H1 (cell line): Measurements from ENCODE around the gene SLC1A3. TPM values are rescaled to one million over a fixed set of nuclear protein-coding genes. Genes with fewer than 3 reads are reported as not detected.

Experiments
- CTCF ChIA-PET: fragments of 300-600 bp; sonication (Branson Sonifier 250); formaldehyde crosslinking; loops from one replicate; lab custom pipeline; 2021; ENCODE audit not compliant: partially characterized antibody; lab: Charles Lee
- POLR2A ChIA-PET: fragments of 300-600 bp; sonication (Branson Sonifier 250); formaldehyde crosslinking; loops from one replicate; lab custom pipeline; 2021; ENCODE audit warnings: inconsistent platforms; ENCODE audit not compliant: partially characterized antibody; lab: Charles Lee
- DNase-seq, 2 experiments: peaks; one replicate each; pipeline versions ENCODE4 v3.0.0 to v3.0.0-alpha.2; 2010 to 2022; ENCODE audit warnings: low spot score in 2 of 2, low read depth in 1 of 2, mixed read lengths in 1 of 2
- FAIRE-seq: peaks from 2 replicates; lab custom pipeline; 2011; peaks lifted over from hg19 to GRCh38; lab: Jason Lieb, UNC
- H2AFZ ChIP-seq: 2 replicates; pipeline ENCODE4 v1.8.1; 2012; ENCODE audit warnings: low read length, inconsistent platforms
- H2AK5ac ChIP-seq: 2 replicates; pipeline ENCODE4 v1.6.1; 2013; ENCODE audit warnings: low read depth, low read length
- H2BK120ac ChIP-seq: replicated peaks from 2 replicates; pipeline ENCODE3; 2013; ENCODE audit warnings: low read depth, low read length, inconsistent platforms
- H2BK12ac ChIP-seq: 2 replicates; pipeline ENCODE4 v1.6.1; 2013; ENCODE audit warnings: low read depth, low read length
- H2BK15ac ChIP-seq: 2 replicates; pipeline ENCODE4 v1.6.1; 2013; ENCODE audit warnings: low read length
- H2BK20ac ChIP-seq: 2 replicates; pipeline ENCODE4 v1.6.1; 2013; ENCODE audit warnings: low read length
- H2BK5ac ChIP-seq: 2 replicates; pipeline ENCODE4 v1.6.1; 2013; ENCODE audit warnings: low read depth, low read length
- H3K14ac ChIP-seq: 2 replicates; pipeline ENCODE4 v1.6.1; 2013; ENCODE audit warnings: inconsistent platforms; ENCODE audit not compliant: insufficient read length
- H3K18ac ChIP-seq: 2 replicates; pipeline ENCODE4 v1.6.1; 2013; ENCODE audit warnings: low read length; ENCODE audit errors: extremely low read depth
- H3K23ac ChIP-seq: 2 replicates; pipeline ENCODE4 v1.6.1; 2013; ENCODE audit warnings: inconsistent platforms; ENCODE audit not compliant: insufficient read length
- H3K23me2 ChIP-seq: 2 replicates; pipeline ENCODE4 v1.6.1; 2013; ENCODE audit warnings: low read depth, low read length
- H3K27ac ChIP-seq: 2 replicates; pipeline ENCODE4 v1.6.1; 2011; ENCODE audit warnings: low read depth, low read length, inconsistent platforms
- H3K27me3 ChIP-seq, 4 experiments: replicated peaks in 1 of 4; 1 replicate in 1 of 4; 2 replicates in 3 of 4; pipeline versions ENCODE4 v1.6.1 to v1.8.1; 2011 to 2013; ENCODE audit warnings: low read length in 3 of 4, mild to moderate bottlenecking in 3 of 4, inconsistent platforms in 2 of 4, mixed read lengths in 2 of 4, moderate library complexity in 1 of 4; ENCODE audit not compliant: control insufficient read depth in 3 of 4, insufficient read depth in 3 of 4; ENCODE audit errors: extremely low read depth in 1 of 4
- H3K36me3 ChIP-seq, 4 experiments: 2 replicates each; pipeline versions ENCODE4 v1.6.1 to v1.8.1; 2011 to 2013; ENCODE audit warnings: mild to moderate bottlenecking in 4 of 4, low read length in 3 of 4, moderate library complexity in 2 of 4, control low read depth in 1 of 4, inconsistent platforms in 1 of 4; ENCODE audit not compliant: insufficient read depth in 4 of 4, control insufficient read depth in 2 of 4
- H3K4ac ChIP-seq: replicated peaks from 2 replicates; pipeline ENCODE3; 2013; ENCODE audit warnings: low read length, low read depth, mixed read lengths, inconsistent platforms; ENCODE audit not compliant: insufficient read length
- H3K4me1 ChIP-seq, 4 experiments: replicated peaks in 1 of 4; 1 replicate in 1 of 4; 2 replicates in 3 of 4; pipeline versions ENCODE4 v1.6.1 to v1.8.1; 2011 to 2013; ENCODE audit warnings: low read length in 3 of 4, inconsistent platforms in 2 of 4, mixed read lengths in 1 of 4; ENCODE audit not compliant: insufficient read depth in 4 of 4, control insufficient read depth in 3 of 4
- H3K4me2 ChIP-seq, 2 experiments: 2 replicates each; pipeline versions ENCODE4 v1.6.1 to v1.8.1; 2011 to 2013; ENCODE audit warnings: low read depth in 2 of 2, low read length in 2 of 2, control low read depth in 1 of 2, inconsistent platforms in 1 of 2, mild to moderate bottlenecking in 1 of 2; ENCODE audit not compliant: insufficient read depth in 1 of 2
- H3K4me3 ChIP-seq, 4 experiments: fragments of 200-600, 300-600 bp in 1 of 4; sonication (generic), shearing (Covaris generic), sonication (Bioruptor Twin) in 1 of 4; 2 replicates each; pipeline versions ENCODE4 v1.5.1 to v1.8.1; 2011 to 2016; ENCODE audit warnings: low read length in 4 of 4, low read depth in 3 of 4, control low read depth in 2 of 4, inconsistent platforms in 2 of 4, mild to moderate bottlenecking in 2 of 4, mixed read lengths in 1 of 4, moderate library complexity in 1 of 4; ENCODE audit not compliant: insufficient read depth in 2 of 4; ENCODE audit errors: extremely low read depth in 1 of 4
- H3K56ac ChIP-seq: replicated peaks from 2 replicates; pipeline ENCODE3; 2013; ENCODE audit warnings: low read depth, mild to moderate bottlenecking, mixed read lengths, low read length, inconsistent platforms; ENCODE audit not compliant: insufficient read length
- H3K79me1 ChIP-seq: 2 replicates; pipeline ENCODE4 v1.6.1; 2013; ENCODE audit warnings: low read depth, low read length, control low read depth
- H3K79me2 ChIP-seq, 2 experiments: 2 replicates each; pipeline versions ENCODE4 v1.6.1 to v1.8.1; 2012 to 2013; ENCODE audit warnings: low read length in 2 of 2, mild to moderate bottlenecking in 2 of 2, inconsistent platforms in 1 of 2; ENCODE audit not compliant: insufficient read depth in 2 of 2, control insufficient read depth in 1 of 2
- H3K9ac ChIP-seq, 4 experiments: replicated peaks in 1 of 4; 1 replicate in 1 of 4; 2 replicates in 3 of 4; pipeline versions ENCODE4 v1.6.1 to v1.8.1; 2011 to 2013; ENCODE audit warnings: low read depth in 3 of 4, low read length in 3 of 4, control low read depth in 2 of 4, mild to moderate bottlenecking in 2 of 4, moderate library complexity in 2 of 4, inconsistent platforms in 1 of 4; ENCODE audit errors: extremely low read depth in 1 of 4
- H3K9me3 ChIP-seq, 2 experiments: 2 replicates each; pipeline versions ENCODE4 v1.6.1 to v1.8.1; 2012 to 2013; ENCODE audit warnings: mild to moderate bottlenecking in 2 of 2, moderate library complexity in 2 of 2, control low read depth in 1 of 2, inconsistent platforms in 1 of 2, low read depth in 1 of 2, low read length in 1 of 2, mixed read lengths in 1 of 2; ENCODE audit not compliant: insufficient read depth in 2 of 2
- H4K20me1 ChIP-seq, 2 experiments: replicated peaks in 1 of 2; 2 replicates each; pipeline versions ENCODE3 to v1.8.1; 2011 to 2013; ENCODE audit warnings: inconsistent platforms in 2 of 2, low read length in 2 of 2, mild to moderate bottlenecking in 1 of 2; ENCODE audit not compliant: insufficient read depth in 2 of 2, control insufficient read depth in 1 of 2
- H4K5ac ChIP-seq: 2 replicates; pipeline ENCODE4 v1.6.1; 2013; ENCODE audit warnings: low read length, low read depth, mixed read lengths, inconsistent platforms; ENCODE audit not compliant: insufficient read length
- H4K8ac ChIP-seq: 2 replicates; pipeline ENCODE4 v1.8.0; 2013; ENCODE audit warnings: mild to moderate bottlenecking, moderate library complexity, low read length, inconsistent platforms; ENCODE audit not compliant: insufficient read depth; ENCODE audit errors: extremely low read depth
- H4K91ac ChIP-seq: replicated peaks from 2 replicates; pipeline ENCODE3; 2013; ENCODE audit warnings: low read length, mixed read lengths, inconsistent platforms; ENCODE audit not compliant: insufficient read length
- BRCA1 ChIP-seq: IDR thresholded peaks from 2 replicates; pipeline ENCODE4 v1.6.1; 2012; ENCODE audit warnings: low read depth, low read length, improper control_type of control experiment
- EP300 ChIP-seq, 2 experiments: IDR thresholded peaks; 1 replicate in 1 of 2; 2 replicates in 1 of 2; pipeline ENCODE4 v1.6.1; 2011 to 2012; ENCODE audit warnings: low read depth in 2 of 2, low read length in 2 of 2, mild to moderate bottlenecking in 2 of 2, borderline replicate concordance in 1 of 2, inconsistent platforms in 1 of 2, moderate library complexity in 1 of 2
- JUND ChIP-seq: IDR thresholded peaks from 2 replicates; pipeline ENCODE4 v1.6.1; 2011; ENCODE audit warnings: mild to moderate bottlenecking, improper control_type of control experiment, low read length
- MAFK ChIP-seq: IDR thresholded peaks from 2 replicates; pipeline ENCODE4 v1.6.1; 2012; ENCODE audit warnings: low read depth, mild to moderate bottlenecking, improper control_type of control experiment, low read length
- NANOG ChIP-seq: IDR thresholded peaks from 2 replicates; pipeline ENCODE4 v1.6.1; 2011; ENCODE audit warnings: low read length, low read depth, mild to moderate bottlenecking, inconsistent platforms; ENCODE audit not compliant: insufficient read depth, poor library complexity, severe bottlenecking
- POLR2A ChIP-seq, 2 experiments: IDR thresholded peaks; 1 replicate in 1 of 2; 2 replicates in 1 of 2; pipeline ENCODE4 v1.6.1; 2011; ENCODE audit warnings: low read depth in 2 of 2, low read length in 2 of 2, mild to moderate bottlenecking in 2 of 2; ENCODE audit errors: control extremely low read depth in 1 of 2
- POLR2AphosphoS5 ChIP-seq: IDR thresholded peaks from 2 replicates; pipeline ENCODE4 v1.6.1; 2011; ENCODE audit warnings: low read depth, low read length
- RFX5 ChIP-seq: IDR thresholded peaks from 2 replicates; pipeline ENCODE4 v1.6.1; 2011; ENCODE audit warnings: low read depth, low read length, improper control_type of control experiment, borderline replicate concordance
- SIRT6 ChIP-seq: IDR thresholded peaks from one replicate; pipeline ENCODE4 v1.7.1; 2012; ENCODE audit warnings: low read length, inconsistent platforms
- WGBS, 2 experiments: shearing (Covaris generic) in 1 of 2; methylation state at CpG; one replicate each; pipeline versions ENCODE4 v1.1.6 to v1.1.7; 2013 to 2015; ENCODE audit warnings: low lambda C conversion rate in 2 of 2, mixed read lengths in 2 of 2, inconsistent platforms in 1 of 2, low coverage in 1 of 2, missing lambda C conversion rate in 1 of 2; ENCODE audit not compliant: insufficient replicate concordance in 2 of 2, insufficient coverage in 1 of 2, insufficient read length in 1 of 2; ENCODE audit errors: extremely low coverage in 1 of 2, missing lambda C conversion rate in 1 of 2; 5-methylcytosine and 5-hydroxymethylcytosine counted together
- polyA plus RNA-seq, 7 experiments: library from polyadenylated mRNA; depleted of rRNA in 3 of 7; stranded (reverse) in 5 of 7; unstranded in 2 of 7; fragments of >200 nt in 5 of 7; fragments of 200-250 nt in 2 of 7; gene quantifications; 1 replicate in 5 of 7; 2 replicates in 1 of 7; 4 replicates in 1 of 7; pipeline versions ENCODE4 v1.2.1 to v1.2.3, GENCODE V29; 2011 to 2013; ENCODE audit warnings: missing spikeins in 2 of 7, mixed read lengths in 2 of 7
- total RNA-seq: library from RNA; stranded (reverse); fragmentation: NEBNext Ultra II Directional; extraction: Animal tissue kit (Norgen Biotek cat#: 25700); gene quantifications from 2 replicates; pipeline ENCODE4 v1.2.1, GENCODE V29; 2021
- TF ChIP-seq, protein P1 (sequence below), 3 experiments: IDR thresholded peaks; 1 replicate in 2 of 3; 2 replicates in 1 of 3; pipeline versions ENCODE4 v1.5.1 to v1.6.1; 2011; ENCODE audit warnings: low read length in 3 of 3, mild to moderate bottlenecking in 3 of 3, inconsistent platforms in 2 of 3, low read depth in 1 of 3, moderate library complexity in 1 of 3; ENCODE audit not compliant: insufficient read depth in 1 of 3; ENCODE audit errors: control extremely low read depth in 1 of 3
- TF ChIP-seq, protein P2 (sequence below): IDR thresholded peaks from 2 replicates; pipeline ENCODE4 v1.6.1; 2012; ENCODE audit warnings: inconsistent platforms

SLC1A3 gene
- total and polyA plus RNA-seq, 2 of the 8 experiments (the other 6 are each of a cell fraction or from before 2014, with no cell fraction given) = 26.7 to 35.3 TPM

DNA sequence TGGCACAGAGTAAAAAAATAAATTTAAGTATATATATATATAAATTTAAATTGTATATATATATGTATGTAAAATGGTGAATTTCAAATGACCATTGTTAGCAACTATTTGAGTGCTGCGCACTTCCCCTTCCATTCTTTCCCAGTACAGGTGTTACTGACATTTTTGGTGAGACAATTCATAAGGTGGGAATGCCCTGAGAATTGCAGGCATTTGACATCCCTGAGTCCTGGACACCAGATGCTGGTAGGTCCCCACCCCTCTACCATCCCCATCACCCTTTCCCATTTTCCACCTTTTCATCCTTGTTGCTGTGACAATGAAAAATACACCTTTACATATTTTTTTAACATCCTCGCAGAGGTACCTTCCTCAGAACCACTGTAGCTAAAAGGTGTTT, 91.6 kb downstream of the SLC1A3 start:
- no peak overlapping the region for H3K14ac ChIP-seq
- DNase-seq (no peak), FAIRE-seq (no peak)
- H2BK20ac ChIP-seq = no peak overlapping the region
- no peak overlapping the region for H3K4ac ChIP-seq
- no peak overlapping the region for H2BK12ac ChIP-seq
- POLR2A ChIA-PET = no interaction called here
- no peak overlapping the region for H3K4me2 ChIP-seq
- no peaks in the 10 kb centered on the region for H3K79me2 ChIP-seq
- no peak overlapping the region for H3K23ac ChIP-seq
- H3K36me3 ChIP-seq = no peaks in the 10 kb centered on the region
- no peak overlapping the region for H3K56ac ChIP-seq
- no peak overlapping the region for H2AFZ ChIP-seq
- WGBS, 2 experiments = 88% methylated on average over 2 of the region's 2 CpGs; no CpG with 5 or more reads in 1 of the 2 experiments
- no peaks in the 10 kb centered on the region for H3K79me1 ChIP-seq
- H4K20me1 ChIP-seq = no peaks in the 10 kb centered on the region
- no peak overlapping the region for H4K8ac ChIP-seq
- H3K23me2 ChIP-seq = no peaks in the 10 kb centered on the region
- H3K4me1 ChIP-seq = peaks cover 0 to 3% (median 0%) of the 10 kb centered on the region in 4 experiments; a peak in 1 of 7 replicates
- no peak overlapping the region for H4K5ac ChIP-seq
- no peak overlapping the region for H2BK5ac ChIP-seq
- H3K9me3 ChIP-seq = peaks cover 0 to 5% of the 10 kb centered on the region in 2 experiments; a peak in 2 of 4 replicates
- H2AK5ac ChIP-seq = no peak overlapping the region
- H3K9ac ChIP-seq = no peak overlapping the region
- H3K4me3 ChIP-seq = no peak overlapping the region
- H3K27ac ChIP-seq = no peak overlapping the region
- CTCF ChIA-PET = interaction anchor here (0.6 to 15.2 kb wide), 3 partner anchors 279 to 497 kb away, joined by 3 to 246 read pairs (median 3); no protein-coding TSS in a partner anchor
- H2BK120ac ChIP-seq = no peak overlapping the region
- no peak overlapping the region for H4K91ac ChIP-seq
- H2BK15ac ChIP-seq = no peak overlapping the region
- H3K27me3 ChIP-seq = peaks cover 2 to 6% (median 3%) of the 10 kb centered on the region in 4 experiments; a peak in 4 of 7 replicates
- H3K18ac ChIP-seq = no peak overlapping the region
- TF ChIP-seq MAFK (no peak), POLR2AphosphoS5 (no peak), NANOG (no peak), JUND (no peak), BRCA1 (no peak), EP300 (IDR thresholded peaks at IDR 0.05; ENCODE audit: borderline replicate concordance in 1 of 2, low read depth in 2 of 2, low read length in 2 of 2) (no peak), SIRT6 (no peak), RFX5 (no peak), POLR2A (IDR thresholded peaks at IDR 0.05; ENCODE audit: control extremely low read depth in 1 of 2, low read depth in 2 of 2, low read length in 2 of 2) (no peak)
- TF ChIP-seq, protein P1, sequence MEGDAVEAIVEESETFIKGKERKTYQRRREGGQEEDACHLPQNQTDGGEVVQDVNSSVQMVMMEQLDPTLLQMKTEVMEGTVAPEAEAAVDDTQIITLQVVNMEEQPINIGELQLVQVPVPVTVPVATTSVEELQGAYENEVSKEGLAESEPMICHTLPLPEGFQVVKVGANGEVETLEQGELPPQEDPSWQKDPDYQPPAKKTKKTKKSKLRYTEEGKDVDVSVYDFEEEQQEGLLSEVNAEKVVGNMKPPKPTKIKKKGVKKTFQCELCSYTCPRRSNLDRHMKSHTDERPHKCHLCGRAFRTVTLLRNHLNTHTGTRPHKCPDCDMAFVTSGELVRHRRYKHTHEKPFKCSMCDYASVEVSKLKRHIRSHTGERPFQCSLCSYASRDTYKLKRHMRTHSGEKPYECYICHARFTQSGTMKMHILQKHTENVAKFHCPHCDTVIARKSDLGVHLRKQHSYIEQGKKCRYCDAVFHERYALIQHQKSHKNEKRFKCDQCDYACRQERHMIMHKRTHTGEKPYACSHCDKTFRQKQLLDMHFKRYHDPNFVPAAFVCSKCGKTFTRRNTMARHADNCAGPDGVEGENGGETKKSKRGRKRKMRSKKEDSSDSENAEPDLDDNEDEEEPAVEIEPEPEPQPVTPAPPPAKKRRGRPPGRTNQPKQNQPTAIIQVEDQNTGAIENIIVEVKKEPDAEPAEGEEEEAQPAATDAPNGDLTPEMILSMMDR (IDR thresholded peaks at IDR 0.05; ENCODE audit: control extremely low read depth in 1 of 3, insufficient read depth in 1 of 3, low read depth in 1 of 3, low read length in 3 of 3) = no peak
- TF ChIP-seq, protein P2, sequence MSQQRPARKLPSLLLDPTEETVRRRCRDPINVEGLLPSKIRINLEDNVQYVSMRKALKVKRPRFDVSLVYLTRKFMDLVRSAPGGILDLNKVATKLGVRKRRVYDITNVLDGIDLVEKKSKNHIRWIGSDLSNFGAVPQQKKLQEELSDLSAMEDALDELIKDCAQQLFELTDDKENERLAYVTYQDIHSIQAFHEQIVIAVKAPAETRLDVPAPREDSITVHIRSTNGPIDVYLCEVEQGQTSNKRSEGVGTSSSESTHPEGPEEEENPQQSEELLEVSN = no peak
